Measurements from ENCODE around the gene OSBP2.
"Not testable (repeated sequence)": the region's sequence is repeated elsewhere in the genome, so short reads cannot be mapped to it uniquely, and the experiment has no call there.

OSBP2 gene

GRCh38 chr22:30755759-30756124, 61.1 kb downstream of the OSBP2 start:
- in situ Hi-C loops (cut with HindIII; ENCODE audit: low sequenced_read_pairs) = no loop called here

- in situ Hi-C loops (cut with HindIII; ENCODE audit: low sequenced_read_pairs) = no loop called here
Measured at GRCh38 chr22:30763815-30764673, 69.4 kb downstream of the OSBP2 start.

GRCh38 chr22:30767661-30768060, 73.0 kb downstream of the OSBP2 start:
- in situ Hi-C loops (cut with HindIII; ENCODE audit: low sequenced_read_pairs) = no loop called here

GRCh38 chr22:30770716-30771115, 76.0 kb downstream of the OSBP2 start:
- in situ Hi-C loops (cut with HindIII; ENCODE audit: low sequenced_read_pairs) = no loop called here

GRCh38 chr22:30773919-30774318, 79.2 kb downstream of the OSBP2 start:
- in situ Hi-C loops (cut with HindIII; ENCODE audit: low sequenced_read_pairs) = no loop called here

- in situ Hi-C loops (cut with HindIII; ENCODE audit: low sequenced_read_pairs) = no loop called here
Measured at GRCh38 chr22:30774566-30774965, 79.9 kb downstream of the OSBP2 start.

- in situ Hi-C loops (cut with HindIII; ENCODE audit: low sequenced_read_pairs) = no loop called here
Measured at GRCh38 chr22:30776476-30776875, 81.8 kb downstream of the OSBP2 start.

GRCh38 chr22:30777146-30777545, 82.5 kb downstream of the OSBP2 start:
- in situ Hi-C loops (cut with HindIII; ENCODE audit: low sequenced_read_pairs) = not testable (repeated sequence)

- in situ Hi-C loops (cut with HindIII; ENCODE audit: low sequenced_read_pairs) = no loop called here
Measured at GRCh38 chr22:30777587-30777986, 82.9 kb downstream of the OSBP2 start.

- in situ Hi-C loops (cut with HindIII; ENCODE audit: low sequenced_read_pairs) = no loop called here
Measured at GRCh38 chr22:30778261-30778660, 83.6 kb downstream of the OSBP2 start.

- in situ Hi-C loops (cut with HindIII; ENCODE audit: low sequenced_read_pairs) = no loop called here
Measured at GRCh38 chr22:30780026-30780425, 85.4 kb downstream of the OSBP2 start.

GRCh38 chr22:30781271-30781875, 86.7 kb downstream of the OSBP2 start:
- in situ Hi-C loops (cut with HindIII; ENCODE audit: low sequenced_read_pairs) = no loop called here

- in situ Hi-C loops (cut with HindIII; ENCODE audit: low sequenced_read_pairs) = no loop called here
Measured at GRCh38 chr22:30782613-30783012, 87.9 kb downstream of the OSBP2 start.

- in situ Hi-C loops (cut with HindIII; ENCODE audit: low sequenced_read_pairs) = no loop called here
Measured at GRCh38 chr22:30783021-30783420, 88.3 kb downstream of the OSBP2 start.

GRCh38 chr22:30785527-30785926, 90.9 kb downstream of the OSBP2 start:
- in situ Hi-C loops (cut with HindIII; ENCODE audit: low sequenced_read_pairs) = no loop called here

GRCh38 chr22:30790366-30790765, 95.7 kb downstream of the OSBP2 start:
- in situ Hi-C loops (cut with HindIII; ENCODE audit: low sequenced_read_pairs) = no loop called here

- in situ Hi-C loops (cut with HindIII; ENCODE audit: low sequenced_read_pairs) = no loop called here
Measured at GRCh38 chr22:30792456-30792855, 97.8 kb downstream of the OSBP2 start.

- in situ Hi-C loops (cut with HindIII; ENCODE audit: low sequenced_read_pairs) = no loop called here
Measured at GRCh38 chr22:30795118-30795517, 100.4 kb downstream of the OSBP2 start.

- in situ Hi-C loops (cut with HindIII; ENCODE audit: low sequenced_read_pairs) = no loop called here
Measured at GRCh38 chr22:30801695-30802094, 107.0 kb downstream of the OSBP2 start.

- in situ Hi-C loops (cut with HindIII; ENCODE audit: low sequenced_read_pairs) = no loop called here
Measured at GRCh38 chr22:30802202-30803166, 107.8 kb downstream of the OSBP2 start.

GRCh38 chr22:30803679-30804078, 109.0 kb downstream of the OSBP2 start:
- in situ Hi-C loops (cut with HindIII; ENCODE audit: low sequenced_read_pairs) = no loop called here
